HEK293T (cell line): ENCODE measurements around the gene WFDC13.
"Not testable (repeated sequence)": the region's sequence is repeated elsewhere in the genome, so short reads cannot be mapped to it uniquely, and the experiment has no call there.

Experiments
- CTCF ChIA-PET: fragments of 350-600 bp; formaldehyde crosslinking; extraction: SDS; loops from one replicate; lab custom pipeline; 2021; ENCODE audit warnings: antibody characterized with exemption, inconsistent platforms; lab: Yijun Ruan, JAX
- POLR2A ChIA-PET: fragments of 350-600 bp; formaldehyde crosslinking; extraction: SDS; loops from one replicate; lab custom pipeline; 2020; ENCODE audit warnings: antibody characterized with exemption, inconsistent platforms; lab: Yijun Ruan, JAX
- DNase-seq: peaks from one replicate; pipeline ENCODE4 v3.0.0; 2012; ENCODE audit warnings: mixed read lengths; ENCODE audit errors: extremely low spot score
- ARNT ChIP-seq: fragments of 450-650 bp; IDR thresholded peaks from 2 replicates; pipeline ENCODE4 v1.6.1; 2017; ENCODE audit warnings: mild to moderate bottlenecking
- BHLHE40 ChIP-seq: fragments of 450-650 bp; IDR thresholded peaks from 2 replicates; pipeline ENCODE4 v1.6.1; 2016; ENCODE audit warnings: mild to moderate bottlenecking, moderate library complexity, borderline replicate concordance
- CTBP1 ChIP-seq: fragments of 450-650 bp; IDR thresholded peaks from 2 replicates; pipeline ENCODE4 v1.6.1; 2016; ENCODE audit warnings: borderline replicate concordance
- ELF4 ChIP-seq: fragments of 450-650 bp; IDR thresholded peaks from 2 replicates; pipeline ENCODE4 v1.6.1; 2017; ENCODE audit warnings: antibody characterized with exemption
- FOXA1 ChIP-seq: fragments of 450-650 bp; IDR thresholded peaks from 2 replicates; pipeline ENCODE4 v1.6.1; 2016; ENCODE audit warnings: mild to moderate bottlenecking
- FOXK2 ChIP-seq: fragments of 450-650 bp; IDR thresholded peaks from 2 replicates; pipeline ENCODE4 v1.6.1; 2016; ENCODE audit warnings: mild to moderate bottlenecking
- FOXM1 ChIP-seq: fragments of 450-650 bp; IDR thresholded peaks from 2 replicates; pipeline ENCODE4 v1.6.1; 2017; ENCODE audit warnings: mild to moderate bottlenecking, borderline replicate concordance
- HDGF ChIP-seq: fragments of 450-650 bp; IDR thresholded peaks from 2 replicates; pipeline ENCODE4 v1.6.1; 2017; ENCODE audit warnings: antibody characterized with exemption, borderline replicate concordance
- L3MBTL2 ChIP-seq: fragments of 450-650 bp; conservative IDR thresholded peaks from 2 replicates; pipeline ENCODE4 v1.6.1; 2016; ENCODE audit warnings: mild to moderate bottlenecking
- LEF1 ChIP-seq: fragments of 450-650 bp; IDR thresholded peaks from 2 replicates; pipeline ENCODE4 v1.6.1; 2017; ENCODE audit warnings: mild to moderate bottlenecking, borderline replicate concordance
- NFRKB ChIP-seq: fragments of 450-650 bp; IDR thresholded peaks from 2 replicates; pipeline ENCODE4 v1.6.1; 2016; ENCODE audit warnings: mild to moderate bottlenecking, moderate library complexity
- SP1 ChIP-seq: fragments of 450-650 bp; IDR thresholded peaks from 2 replicates; pipeline ENCODE4 v1.6.1; 2017
- SUZ12 ChIP-seq: fragments of 450-650 bp; IDR thresholded peaks from 2 replicates; pipeline ENCODE4 v1.6.1; 2016; ENCODE audit warnings: mild to moderate bottlenecking
- TARDBP ChIP-seq: fragments of 450-650 bp; IDR thresholded peaks from 2 replicates; pipeline ENCODE4 v1.6.1; 2016
- ZNF384 ChIP-seq: fragments of 450-650 bp; IDR thresholded peaks from 2 replicates; pipeline ENCODE4 v1.6.1; 2016
- TF ChIP-seq, protein P1 (sequence below): fragments of 450-650 bp; IDR thresholded peaks from 2 replicates; pipeline ENCODE4 v1.6.1; 2016

WFDC13 gene

DNA sequence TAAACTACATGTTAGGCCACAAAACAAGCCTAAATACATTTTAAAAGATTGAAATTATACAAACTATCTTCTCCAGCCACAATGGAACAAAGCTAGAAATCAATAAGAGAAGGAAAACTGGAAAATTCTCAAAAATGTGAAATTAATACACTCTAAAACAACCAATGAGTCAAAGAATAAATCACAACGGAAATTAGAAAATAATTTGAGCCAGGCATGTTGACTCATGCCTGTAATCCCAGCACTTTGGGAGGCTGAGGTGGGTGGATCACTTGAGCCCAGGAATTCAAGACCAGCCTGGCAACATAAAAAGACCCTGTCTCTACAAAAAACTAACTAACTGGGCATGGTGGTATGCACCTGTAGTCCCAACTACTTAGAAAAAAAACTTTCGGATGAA lies 6.3 kb upstream of the WFDC13 start:
- no peak for DNase-seq
- ChIA-PET POLR2A (no interaction called here), CTCF (no interaction called here)
- no peak for TF ChIP-seq ZNF384
- no peak for TF ChIP-seq CTBP1
- TF ChIP-seq SP1, result no peak
- no peak for TF ChIP-seq L3MBTL2
- TF ChIP-seq, protein P1, sequence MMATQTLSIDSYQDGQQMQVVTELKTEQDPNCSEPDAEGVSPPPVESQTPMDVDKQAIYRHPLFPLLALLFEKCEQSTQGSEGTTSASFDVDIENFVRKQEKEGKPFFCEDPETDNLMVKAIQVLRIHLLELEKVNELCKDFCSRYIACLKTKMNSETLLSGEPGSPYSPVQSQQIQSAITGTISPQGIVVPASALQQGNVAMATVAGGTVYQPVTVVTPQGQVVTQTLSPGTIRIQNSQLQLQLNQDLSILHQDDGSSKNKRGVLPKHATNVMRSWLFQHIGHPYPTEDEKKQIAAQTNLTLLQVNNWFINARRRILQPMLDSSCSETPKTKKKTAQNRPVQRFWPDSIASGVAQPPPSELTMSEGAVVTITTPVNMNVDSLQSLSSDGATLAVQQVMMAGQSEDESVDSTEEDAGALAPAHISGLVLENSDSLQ, result no peak
- TF ChIP-seq ELF4, result no peak
- TF ChIP-seq TARDBP, result no peak
- no peak for TF ChIP-seq ARNT
- no peak for TF ChIP-seq BHLHE40
- TF ChIP-seq NFRKB, result no peak
- TF ChIP-seq FOXM1, result no peak
- no peak for TF ChIP-seq HDGF
- TF ChIP-seq SUZ12, result no peak
- no peak for TF ChIP-seq LEF1
- no peak for TF ChIP-seq FOXK2
- no peak for TF ChIP-seq FOXA1

DNA sequence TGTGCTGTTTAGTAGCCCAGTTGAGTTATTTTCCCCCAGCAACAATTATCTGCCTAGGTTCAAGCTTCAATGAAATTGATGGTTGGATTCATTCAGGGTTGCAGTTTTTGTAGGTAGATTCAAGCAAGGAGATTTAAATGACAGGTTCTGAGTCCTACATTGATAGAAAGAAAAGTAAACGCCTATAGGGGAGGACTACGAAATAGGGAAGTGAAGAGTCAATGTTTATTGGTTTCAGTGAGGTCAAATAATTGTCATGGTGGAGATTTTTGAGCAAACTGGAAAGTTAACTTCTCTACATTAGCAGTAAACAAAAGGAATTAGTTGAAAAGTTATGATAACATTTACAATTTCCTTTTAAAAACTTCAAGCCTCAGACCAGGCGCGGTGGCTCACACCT lies 734 bp upstream of the WFDC13 start:
- TF ChIP-seq SUZ12, result no peak
- TF ChIP-seq BHLHE40, result no peak
- no peak for TF ChIP-seq LEF1
- TF ChIP-seq ARNT, result no peak
- TF ChIP-seq ZNF384, result no peak
- no peak for TF ChIP-seq TARDBP
- no peak for TF ChIP-seq SP1
- TF ChIP-seq HDGF, result no peak
- TF ChIP-seq FOXA1, result no peak
- TF ChIP-seq CTBP1, result no peak
- TF ChIP-seq NFRKB, result no peak
- no peak for TF ChIP-seq ELF4
- CTCF ChIA-PET, result no interaction called here
- POLR2A ChIA-PET, result no interaction called here
- no peak for DNase-seq

DNA sequence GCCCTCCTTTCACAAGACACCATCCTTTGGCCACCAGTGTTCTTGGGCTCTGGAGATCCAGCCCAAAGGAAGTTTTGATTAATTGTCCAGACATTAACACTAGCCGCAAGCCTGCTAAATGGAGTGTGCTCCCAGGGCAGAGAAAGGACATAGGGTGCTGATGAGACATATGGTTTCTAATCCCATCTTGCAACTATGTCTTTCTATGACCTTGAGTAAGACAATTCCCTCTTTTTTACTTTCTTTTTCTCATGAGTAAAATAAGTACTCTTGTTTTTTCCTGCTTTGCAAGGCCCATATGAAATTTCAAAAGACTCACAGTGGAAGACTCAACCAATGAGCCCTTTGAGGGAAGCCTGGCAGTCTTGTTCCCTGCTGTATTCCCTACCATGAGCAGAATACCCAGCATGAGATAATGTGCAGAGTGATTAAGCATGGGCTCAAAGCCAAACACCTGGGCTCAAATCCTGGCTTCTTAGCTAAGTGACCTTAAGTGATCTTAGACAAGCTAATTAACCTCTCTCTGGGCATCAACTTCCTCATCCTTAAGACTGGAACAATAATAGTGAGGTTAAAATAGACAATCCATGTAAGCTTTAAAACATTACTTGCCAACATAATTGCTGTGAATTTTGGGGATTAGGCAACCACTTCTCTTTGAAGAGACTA lies 3.3 kb downstream of the WFDC13 start, which contains the start of gene WFDC10B:
Gene WFDC10B, minus strand, starts transcription at position 51 of the 669 bp plus-strand sequence. CDS start 19,027 bp downstream, outside the sequence.
- CTCF ChIA-PET, result no interaction called here
- no peak for TF ChIP-seq BHLHE40
- TF ChIP-seq SUZ12, result no peak
- no peak for TF ChIP-seq NFRKB
- no peak for TF ChIP-seq TARDBP
- TF ChIP-seq HDGF, result no peak
- no peak for TF ChIP-seq LEF1
- TF ChIP-seq FOXM1, result no peak
- TF ChIP-seq CTBP1, result no peak
- TF ChIP-seq ELF4, result no peak
- TF ChIP-seq, protein P1, result no peak
- TF ChIP-seq ARNT, result no peak
- TF ChIP-seq FOXA1, result no peak
- no peak for TF ChIP-seq L3MBTL2
- no peak for DNase-seq
- POLR2A ChIA-PET, result no interaction called here

DNA sequence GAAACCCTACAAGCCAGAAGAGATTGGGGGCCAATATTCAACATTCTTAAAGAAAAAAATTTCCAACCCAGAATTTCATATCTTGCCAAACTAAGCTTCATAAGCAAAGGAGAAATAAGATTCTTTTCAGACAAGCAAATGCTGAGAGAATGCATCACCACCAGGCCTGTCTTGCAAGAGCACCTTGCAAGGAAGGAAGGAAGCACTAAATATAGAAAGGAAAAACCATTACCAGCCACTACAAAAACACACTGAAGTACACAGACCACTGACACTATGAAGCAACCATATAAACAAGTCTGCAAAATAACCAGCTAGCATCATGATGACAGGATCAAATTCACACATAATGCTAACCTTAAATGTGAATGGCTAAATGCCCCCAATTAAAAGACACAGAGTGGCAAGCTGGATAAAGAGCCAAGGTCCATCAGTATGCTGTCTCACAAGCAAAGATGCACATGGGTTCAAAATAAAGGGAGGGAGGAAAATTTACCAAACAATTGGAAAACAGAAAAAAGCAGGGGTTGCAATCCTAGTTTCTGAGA lies 14.4 kb downstream of the WFDC13 start:
- DNase-seq, CTCF ChIA-PET, POLR2A ChIA-PET: not testable (repeated sequence)

DNA sequence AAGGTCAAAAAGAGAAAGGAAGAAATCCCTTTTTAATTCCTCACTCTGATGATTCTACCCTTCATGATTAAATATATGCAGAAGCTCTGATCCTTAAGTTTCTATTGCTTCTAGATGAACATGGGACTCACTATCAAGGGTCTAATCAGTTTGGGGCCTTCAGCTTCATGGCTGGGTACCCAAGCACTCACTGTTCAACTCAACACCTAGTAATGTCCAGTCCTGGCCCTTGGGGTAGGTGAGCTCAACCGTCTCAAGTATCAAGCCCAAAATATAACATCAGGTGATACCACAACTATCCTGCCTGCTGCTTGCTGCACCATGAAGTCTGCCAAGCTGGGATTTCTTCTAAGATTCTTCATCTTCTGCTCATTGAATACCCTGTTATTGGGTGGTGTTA lies 20.2 kb downstream of the WFDC13 start, which contains the start of gene SPINT4:
Gene SPINT4, plus strand, starts transcription at position 301 of the 400 bp plus-strand sequence. Its CDS starts 21 bp downstream, at position 322.
- ChIA-PET POLR2A (no interaction called here), CTCF (no interaction called here)
- no peak for DNase-seq
- TF ChIP-seq SUZ12, result no peak
- TF ChIP-seq LEF1, result no peak
- TF ChIP-seq ARNT, result no peak
- TF ChIP-seq SP1, result no peak

DNA sequence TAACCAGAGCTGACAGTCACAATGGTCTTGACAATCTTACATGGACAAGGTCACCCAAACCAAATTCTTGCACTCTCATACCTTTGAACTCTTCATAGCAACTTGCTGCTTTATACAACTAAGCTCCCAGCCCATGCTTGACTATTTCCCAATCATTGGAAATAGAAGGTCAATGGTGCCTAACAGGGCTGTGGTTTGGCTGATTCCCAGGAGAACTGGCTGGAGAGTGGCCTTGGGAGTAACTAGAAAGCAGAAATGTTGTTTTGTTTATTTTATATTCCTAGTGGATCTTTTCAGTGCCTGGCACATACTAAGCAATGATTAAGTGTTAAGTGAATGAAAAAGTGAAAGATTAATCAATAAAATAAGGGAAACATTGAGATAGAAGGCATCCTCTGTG lies 23.3 kb downstream of the WFDC13 start:
- DNase-seq, result no peak
- ChIA-PET CTCF (no interaction called here), POLR2A (no interaction called here)
- TF ChIP-seq, protein P1, result no peak
- TF ChIP-seq SUZ12 (no peak), ELF4 (no peak), FOXA1 (no peak)

DNA sequence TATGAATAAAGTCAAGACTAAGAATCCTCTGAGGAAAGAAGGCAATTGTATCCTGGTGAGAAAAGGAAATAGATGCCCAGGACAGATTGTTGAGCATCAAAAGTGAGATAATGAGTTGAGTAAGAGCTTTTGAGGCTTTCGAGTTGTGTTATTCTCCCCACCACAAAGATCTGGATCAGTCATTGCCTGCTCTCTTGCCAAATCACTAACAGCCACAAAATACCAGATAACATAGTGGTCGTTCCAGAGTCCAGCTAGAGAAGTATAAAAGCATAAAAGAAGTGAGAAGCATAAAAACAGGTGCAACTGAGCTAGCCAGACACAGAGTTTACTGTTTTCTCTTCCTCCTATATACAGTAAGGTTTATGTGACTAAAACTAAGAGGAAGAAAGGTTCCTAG lies 25.2 kb downstream of the WFDC13 start:
- ChIA-PET POLR2A (no interaction called here), CTCF (no interaction called here)
- TF ChIP-seq FOXK2, result no peak
- no peak for TF ChIP-seq NFRKB
- TF ChIP-seq FOXM1, result no peak
- TF ChIP-seq FOXA1, result no peak
- TF ChIP-seq L3MBTL2, result no peak
- no peak for TF ChIP-seq HDGF
- TF ChIP-seq LEF1, result no peak
- TF ChIP-seq ZNF384, result no peak
- TF ChIP-seq, protein P1, result no peak
- no peak for TF ChIP-seq TARDBP
- no peak for TF ChIP-seq SP1
- TF ChIP-seq ELF4, result no peak
- no peak for TF ChIP-seq CTBP1
- no peak for TF ChIP-seq BHLHE40
- no peak for TF ChIP-seq ARNT
- TF ChIP-seq SUZ12, result no peak
- DNase-seq, result no peak
